Activated CD4-positive, alpha-beta T cell treated with anti-CD3 and anti-CD28 coated beads for 36 hours (primary cell): ENCODE results near the gene CES1. TPM values are rescaled to one million over a fixed set of nuclear protein-coding genes. Genes with fewer than 3 reads are reported as not detected.
"Not testable (repeated sequence)": the region's sequence is repeated elsewhere in the genome, so short reads cannot be mapped to it uniquely, and the experiment has no call there.

ENCODE experiments used
- ATAC-seq: fragments of 200-7000 bp; cut with Tn5 transposase; one replicate; pipeline ENCODE4 v1.10.0; 2021; ENCODE audit warnings: mild to moderate bottlenecking, moderate library complexity
- CTCF ChIA-PET: fragments of 350-600 bp; sonication (Branson Sonifier 250); formaldehyde crosslinking; loops from one replicate; lab custom pipeline; 2021; ENCODE audit warnings: antibody characterized with exemption; lab: Charles Lee
- POLR2A ChIA-PET: fragments of 350-600 bp; sonication (Branson Sonifier 250); formaldehyde crosslinking; loops from one replicate; lab custom pipeline; 2021; ENCODE audit warnings: antibody characterized with exemption, inconsistent platforms; lab: Charles Lee
- DNase-seq: peaks from one replicate; pipeline ENCODE4 v3.0.0-alpha.2; 2020
- H3K27ac Mint-ChIP-seq: one replicate; pipeline ENCODE4 v1.8.0; 2021; ENCODE audit warnings: mixed read lengths
- H3K27me3 Mint-ChIP-seq: one replicate; pipeline ENCODE4 v1.8.0; 2021; ENCODE audit warnings: mixed read lengths
- H3K36me3 Mint-ChIP-seq: one replicate; pipeline ENCODE4 v1.8.0; 2021; ENCODE audit warnings: low read depth, mixed read lengths
- H3K4me1 Mint-ChIP-seq: one replicate; pipeline ENCODE4 v1.8.0; 2021; ENCODE audit warnings: mixed read lengths
- H3K4me3 Mint-ChIP-seq: one replicate; pipeline ENCODE4 v1.8.0; 2021; ENCODE audit warnings: mild to moderate bottlenecking, moderate library complexity, mixed read lengths
- H3K9me3 Mint-ChIP-seq: one replicate; pipeline ENCODE4 v1.8.0; 2021; ENCODE audit warnings: low read depth, mixed read lengths
- intact Hi-C, 2 experiments: fragments of 100-400 bp; cut with DNase I in 1 of 2; cut with micrococcal nuclease in 1 of 2; formaldehyde crosslinking; loops; one replicate each; pipeline versions ENCODE4 v1.14.2 to v1.15.1; 2022 to 2024; cut with DNase I, micrococcal nuclease
- total RNA-seq, 2 experiments: library from RNA; stranded (reverse); gene quantifications; one replicate each; pipeline ENCODE4 v1.2.3, GENCODE V29; 2021

The CES1 gene
- total RNA-seq, 2 experiments from 2014 or later: not detected

GRCh38 chr16:55759965-55760309 lies 73.0 kb downstream of the CES1 start:
- H3K36me3 Mint-ChIP-seq, DNase-seq, POLR2A ChIA-PET, ATAC-seq, intact Hi-C loops, H3K4me3 Mint-ChIP-seq, H3K4me1 Mint-ChIP-seq, H3K27ac Mint-ChIP-seq, H3K9me3 Mint-ChIP-seq: not testable (repeated sequence)
- CTCF ChIA-PET: interaction anchor here (0.6 kb wide), 1 partner anchor 1562 kb away, joined by 3 read pairs; no protein-coding TSS in a partner anchor
- H3K27me3 Mint-ChIP-seq: peaks cover 12% of the 10 kb centered on the region

DNA sequence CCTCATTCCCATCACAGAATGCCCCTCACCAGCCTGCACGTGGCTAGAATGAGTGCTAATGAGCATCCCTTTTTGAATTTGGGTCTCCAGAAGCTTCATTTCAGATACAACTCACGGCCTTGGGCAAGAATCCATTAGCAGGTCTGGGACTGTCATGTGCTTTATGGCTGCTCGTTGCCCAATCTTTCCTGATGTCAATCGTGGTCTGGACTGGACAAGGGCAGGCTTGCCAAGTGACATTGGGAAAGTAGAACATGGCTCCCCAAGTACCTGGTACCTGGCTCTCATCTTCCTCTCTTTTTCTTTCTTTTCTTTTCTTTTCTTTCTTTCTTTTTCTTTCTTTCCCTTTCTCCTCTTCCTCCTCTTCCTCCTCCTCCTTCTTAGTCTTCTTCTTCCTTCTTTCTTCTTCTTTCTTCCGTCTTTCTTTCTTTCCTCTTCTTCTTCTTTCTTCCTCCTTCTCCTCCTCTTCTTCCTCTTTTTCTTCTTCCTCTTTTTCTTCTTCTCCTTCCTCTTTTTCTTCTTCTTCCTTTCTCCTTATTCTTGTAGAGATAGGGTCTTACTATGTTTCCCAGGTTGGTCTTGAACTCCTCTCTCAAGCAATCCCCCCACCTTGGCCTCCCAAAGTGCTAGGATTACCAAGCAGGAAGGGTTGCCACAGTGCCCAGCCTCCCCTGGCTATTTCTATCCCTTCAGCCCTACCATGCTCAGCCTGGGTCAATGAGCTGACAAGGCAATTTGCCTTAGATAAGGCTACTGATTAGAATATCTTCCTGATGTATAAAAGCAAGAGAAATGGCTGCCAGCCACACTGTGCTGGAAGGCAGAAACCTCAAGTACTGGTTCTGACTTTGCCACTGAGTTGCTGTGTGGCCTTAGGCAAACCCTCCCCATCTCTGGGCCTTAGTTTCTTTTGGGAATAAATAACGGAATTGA lies 75.0 kb downstream of the CES1 start:
- H3K27ac Mint-ChIP-seq, POLR2A ChIA-PET, DNase-seq, ATAC-seq, H3K36me3 Mint-ChIP-seq, H3K9me3 Mint-ChIP-seq, H3K4me3 Mint-ChIP-seq, CTCF ChIA-PET, intact Hi-C loops: not testable (repeated sequence)
- H3K27me3 Mint-ChIP-seq: peaks cover 12% of the 10 kb centered on the region
- H3K4me1 Mint-ChIP-seq: peaks cover 14% of the 10 kb centered on the region

DNA sequence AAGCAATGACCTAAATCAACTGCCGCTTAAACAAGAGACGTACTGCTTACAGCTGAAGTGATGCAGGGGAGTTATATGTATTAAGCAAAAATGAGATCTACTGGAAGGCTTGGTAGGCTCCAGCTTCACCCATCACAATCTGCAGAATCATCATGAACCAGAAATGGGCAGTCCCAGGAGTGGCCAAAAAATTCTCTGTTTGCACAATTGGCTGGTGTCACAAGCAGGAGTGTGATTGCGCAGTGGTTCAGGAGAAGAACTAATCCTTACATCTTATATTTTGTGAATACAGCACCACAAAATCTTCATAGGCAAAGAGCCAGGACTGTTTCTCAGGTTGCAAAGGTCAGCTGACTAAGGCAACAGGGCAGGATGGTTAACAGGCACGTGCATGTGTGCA lies 75.9 kb downstream of the CES1 start:
- peaks cover 21% of the 10 kb centered on the region for H3K4me1 Mint-ChIP-seq
- H3K27me3 Mint-ChIP-seq: peaks cover 10% of the 10 kb centered on the region
- no peak overlapping the region for H3K27ac Mint-ChIP-seq
- ChIA-PET POLR2A (no interaction called here), CTCF (no interaction called here)
- H3K4me3 Mint-ChIP-seq: no peak overlapping the region
- ATAC-seq (no peak), DNase-seq (no peak)
- intact Hi-C loops: no loop called here
- peaks cover 17% of the 10 kb centered on the region for H3K9me3 Mint-ChIP-seq
- H3K36me3 Mint-ChIP-seq: peaks cover 6% of the 10 kb centered on the region

DNA sequence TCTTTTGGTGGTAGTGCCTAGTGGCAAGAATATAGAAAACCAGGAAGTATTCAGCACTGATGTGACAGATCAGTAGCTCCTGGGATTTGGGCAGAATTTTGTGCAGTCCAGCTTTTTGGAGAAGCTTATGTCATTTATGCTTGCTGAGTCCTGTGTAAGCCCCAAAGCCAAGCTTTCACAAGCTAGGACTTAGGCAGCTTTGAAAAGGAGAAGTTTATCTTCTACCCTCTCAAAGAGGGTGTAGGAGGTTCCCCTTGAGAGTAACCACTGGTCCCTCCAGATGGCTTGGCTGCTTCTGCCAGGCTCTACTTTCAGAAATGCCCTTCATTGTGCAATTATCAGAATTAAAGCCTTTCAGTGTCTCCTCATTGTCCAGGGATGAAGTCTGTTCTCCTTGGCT lies 78.8 kb downstream of the CES1 start:
- no peak for DNase-seq
- peaks cover 2% of the 10 kb centered on the region for H3K27me3 Mint-ChIP-seq
- peak overlapping the region; percentile 83 for H3K27ac Mint-ChIP-seq
- H3K4me3 Mint-ChIP-seq: no peak overlapping the region
- H3K9me3 Mint-ChIP-seq: peaks cover 17% of the 10 kb centered on the region
- CTCF ChIA-PET: no interaction called here
- ATAC-seq: no peak
- peaks cover 6% of the 10 kb centered on the region for H3K36me3 Mint-ChIP-seq
- H3K4me1 Mint-ChIP-seq: peaks cover 21% of the 10 kb centered on the region
- intact Hi-C loops: no loop called here
- POLR2A ChIA-PET: no interaction called here

GRCh38 chr16:55753145-55753631 lies 79.7 kb downstream of the CES1 start:
- intact Hi-C loops: loop anchor here in 1 of 2 experiments (2.0 kb wide), 2 partner anchors 282 to 450 kb away; no protein-coding TSS in a partner anchor
- H3K4me3 Mint-ChIP-seq, CTCF ChIA-PET, ATAC-seq, H3K36me3 Mint-ChIP-seq, POLR2A ChIA-PET, H3K27me3 Mint-ChIP-seq: not testable (repeated sequence)
- Mint-ChIP-seq H3K9me3 (peaks cover 17% of the 10 kb centered on the region), H3K27ac (peak overlapping the region; percentile 83), H3K4me1 (peaks cover 21% of the 10 kb centered on the region)
- peak; percentile 32 for DNase-seq

Other genes with a start within 250 kb of the CES1 start
- not detected for gene SLC6A2, start 177.1 kb downstream of the CES1 start, total RNA-seq
- not detected for gene CES5A, start 42.3 kb upstream of the CES1 start, total RNA-seq